ENCODE measurements around the gene SSPN.

DNA sequence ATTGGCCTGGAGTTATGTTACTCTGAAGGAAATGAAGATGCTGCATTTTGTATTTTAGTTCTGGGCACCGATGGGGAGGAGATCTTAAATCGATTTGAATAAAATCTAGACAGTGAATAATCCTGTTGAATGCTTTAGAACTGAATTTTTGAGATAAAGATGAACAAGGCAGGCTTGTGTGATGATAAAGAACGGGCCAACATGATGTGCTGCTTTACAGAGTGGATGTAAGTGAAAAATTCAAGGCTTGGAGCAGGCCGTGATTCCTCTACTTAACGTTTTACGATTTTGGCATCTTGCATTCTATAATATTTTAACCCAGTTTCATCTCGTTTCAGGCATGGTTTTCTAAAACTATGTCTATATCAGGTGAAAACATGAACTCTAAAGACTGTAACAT, 47.1 kb upstream of the SSPN start:
- no peak for TF ChIP-seq OSR1 (CRISPR knock-in tag; IDR thresholded peaks at IDR 0.05)
- TF ChIP-seq, protein P1, sequence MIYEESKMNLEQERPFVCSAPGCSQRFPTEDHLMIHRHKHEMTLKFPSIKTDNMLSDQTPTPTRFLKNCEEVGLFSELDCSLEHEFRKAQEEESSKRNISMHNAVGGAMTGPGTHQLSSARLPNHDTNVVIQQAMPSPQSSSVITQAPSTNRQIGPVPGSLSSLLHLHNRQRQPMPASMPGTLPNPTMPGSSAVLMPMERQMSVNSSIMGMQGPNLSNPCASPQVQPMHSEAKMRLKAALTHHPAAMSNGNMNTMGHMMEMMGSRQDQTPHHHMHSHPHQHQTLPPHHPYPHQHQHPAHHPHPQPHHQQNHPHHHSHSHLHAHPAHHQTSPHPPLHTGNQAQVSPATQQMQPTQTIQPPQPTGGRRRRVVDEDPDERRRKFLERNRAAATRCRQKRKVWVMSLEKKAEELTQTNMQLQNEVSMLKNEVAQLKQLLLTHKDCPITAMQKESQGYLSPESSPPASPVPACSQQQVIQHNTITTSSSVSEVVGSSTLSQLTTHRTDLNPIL (CRISPR knock-in tag; IDR thresholded peaks at IDR 0.05; ENCODE audit: low read depth): no peak
- TF ChIP-seq, protein P2, sequence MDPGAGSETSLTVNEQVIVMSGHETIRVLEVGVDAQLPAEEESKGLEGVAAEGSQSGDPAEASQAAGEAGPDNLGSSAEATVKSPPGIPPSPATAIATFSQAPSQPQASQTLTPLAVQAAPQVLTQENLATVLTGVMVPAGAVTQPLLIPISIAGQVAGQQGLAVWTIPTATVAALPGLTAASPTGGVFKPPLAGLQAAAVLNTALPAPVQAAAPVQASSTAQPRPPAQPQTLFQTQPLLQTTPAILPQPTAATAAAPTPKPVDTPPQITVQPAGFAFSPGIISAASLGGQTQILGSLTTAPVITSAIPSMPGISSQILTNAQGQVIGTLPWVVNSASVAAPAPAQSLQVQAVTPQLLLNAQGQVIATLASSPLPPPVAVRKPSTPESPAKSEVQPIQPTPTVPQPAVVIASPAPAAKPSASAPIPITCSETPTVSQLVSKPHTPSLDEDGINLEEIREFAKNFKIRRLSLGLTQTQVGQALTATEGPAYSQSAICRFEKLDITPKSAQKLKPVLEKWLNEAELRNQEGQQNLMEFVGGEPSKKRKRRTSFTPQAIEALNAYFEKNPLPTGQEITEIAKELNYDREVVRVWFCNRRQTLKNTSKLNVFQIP (CRISPR knock-in tag; IDR thresholded peaks at IDR 0.05; ENCODE audit: borderline replicate concordance, low read depth): no peak
- no peak for TF ChIP-seq ZFP3 (CRISPR knock-in tag; IDR thresholded peaks at IDR 0.05)
- TF ChIP-seq TCF4 (CRISPR knock-in tag; IDR thresholded peaks at IDR 0.05; ENCODE audit: borderline replicate concordance): no peak
- no peak for TF ChIP-seq ZC3H10 (CRISPR knock-in tag; IDR thresholded peaks at IDR 0.05)
- TF ChIP-seq TOX (CRISPR knock-in tag; IDR thresholded peaks at IDR 0.05; ENCODE audit: borderline replicate concordance): no peak

All from SK-N-SH treated with all-trans-retinoic acid at 6 μM for 48 hours (cell line).